Stomach (tissue), 4 donors: Measurements from ENCODE around the gene GNRHR.

Source experiments
- EP300 ChIP-seq: sonication (generic); formaldehyde crosslinking; IDR thresholded peaks from one replicate; pipeline ENCODE4 v1.6.1; 2017; ENCODE audit warnings: antibody characterized with exemption
- POLR2A ChIP-seq, 4 donors: fragments of 450-650 bp; IDR thresholded peaks; one replicate each; pipeline ENCODE4 v1.6.1; 2016; ENCODE audit warnings: antibody characterized with exemption in 4 of 4, control low read depth in 2 of 4, mild to moderate bottlenecking in 1 of 4, moderate library complexity in 1 of 4
- POLR2AphosphoS5 ChIP-seq, 3 donors: sonication (generic); formaldehyde crosslinking; IDR thresholded peaks; one replicate each; pipeline ENCODE4 v1.6.1; 2016; ENCODE audit warnings: antibody characterized with exemption in 3 of 3
- TF ChIP-seq, protein P1 (sequence below), 7 experiments: fragments of 450-650 bp in 4 of 7; fragments of 200-600 bp in 3 of 7; sonication (generic) in 3 of 7; IDR thresholded peaks; one replicate each; pipeline ENCODE4 v1.5.1; 2016 to 2019; ENCODE audit warnings: antibody characterized with exemption in 7 of 7, control low read depth in 2 of 7, mild to moderate bottlenecking in 1 of 7

DNA sequence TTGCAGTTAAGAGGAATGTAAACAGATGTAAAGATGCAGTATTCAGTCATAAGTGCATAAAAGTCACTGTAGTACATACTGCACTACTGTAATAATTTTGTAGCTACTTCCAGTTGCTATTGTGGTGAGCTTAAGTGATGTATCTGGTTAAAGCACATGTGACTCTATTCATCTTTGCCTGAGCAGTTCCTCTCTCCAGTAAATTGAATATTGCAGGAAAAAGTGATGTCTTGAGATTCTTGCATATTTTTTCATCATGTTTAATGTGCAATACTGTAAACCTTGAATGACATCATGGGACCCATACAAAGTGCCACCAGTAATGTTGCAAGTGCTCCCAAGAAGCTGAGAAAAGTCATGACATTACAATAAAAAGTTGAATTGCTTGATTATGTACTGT, 62.9 kb downstream of the GNRHR start:
- TF ChIP-seq POLR2A (IDR thresholded peaks at IDR 0.05) = no peak
- TF ChIP-seq, protein P1, sequence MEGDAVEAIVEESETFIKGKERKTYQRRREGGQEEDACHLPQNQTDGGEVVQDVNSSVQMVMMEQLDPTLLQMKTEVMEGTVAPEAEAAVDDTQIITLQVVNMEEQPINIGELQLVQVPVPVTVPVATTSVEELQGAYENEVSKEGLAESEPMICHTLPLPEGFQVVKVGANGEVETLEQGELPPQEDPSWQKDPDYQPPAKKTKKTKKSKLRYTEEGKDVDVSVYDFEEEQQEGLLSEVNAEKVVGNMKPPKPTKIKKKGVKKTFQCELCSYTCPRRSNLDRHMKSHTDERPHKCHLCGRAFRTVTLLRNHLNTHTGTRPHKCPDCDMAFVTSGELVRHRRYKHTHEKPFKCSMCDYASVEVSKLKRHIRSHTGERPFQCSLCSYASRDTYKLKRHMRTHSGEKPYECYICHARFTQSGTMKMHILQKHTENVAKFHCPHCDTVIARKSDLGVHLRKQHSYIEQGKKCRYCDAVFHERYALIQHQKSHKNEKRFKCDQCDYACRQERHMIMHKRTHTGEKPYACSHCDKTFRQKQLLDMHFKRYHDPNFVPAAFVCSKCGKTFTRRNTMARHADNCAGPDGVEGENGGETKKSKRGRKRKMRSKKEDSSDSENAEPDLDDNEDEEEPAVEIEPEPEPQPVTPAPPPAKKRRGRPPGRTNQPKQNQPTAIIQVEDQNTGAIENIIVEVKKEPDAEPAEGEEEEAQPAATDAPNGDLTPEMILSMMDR (IDR thresholded peaks at IDR 0.05) = no peak
- no peak for TF ChIP-seq POLR2AphosphoS5 (IDR thresholded peaks at IDR 0.05)
- TF ChIP-seq EP300 = no peak
